Mammary epithelial cell (primary cell): ENCODE data around the gene ZNF174.

ENCODE experiments used
- CTCF ChIP-seq, 2 donors: IDR thresholded peaks in 1 of 2; conservative IDR thresholded peaks in 1 of 2; 2 replicates each; pipeline ENCODE4 v1.5.1; 2011 to 2012; ENCODE audit warnings: inconsistent platforms in 2 of 2, low read length in 2 of 2, mild to moderate bottlenecking in 2 of 2, control low read depth in 1 of 2, low read depth in 1 of 2; ENCODE audit not compliant: insufficient read depth in 1 of 2; ENCODE audit errors: extremely low read depth in 1 of 2
- EZH2 ChIP-seq: IDR thresholded peaks from 2 replicates; pipeline ENCODE4 v1.6.1; 2012; ENCODE audit warnings: low read length, inconsistent platforms, borderline replicate concordance

GRCh38 chr16:3408561-3409197 is 7.7 kb downstream of the ZNF174 start:
- TF ChIP-seq CTCF (conservative IDR thresholded peaks at IDR 0.05 in 1 of 2, IDR thresholded peaks at IDR 0.05 in 1 of 2; ENCODE audit: extremely low read depth in 1 of 2, insufficient read depth in 1 of 2, low read depth in 1 of 2, low read length in 2 of 2) (no peak), EZH2 (no peak)
